AG04450 (cell line): ENCODE data around the gene TMEM79. TPM values are rescaled to one million over a fixed set of nuclear protein-coding genes. Genes with fewer than 3 reads are reported as not detected.

Experiments
- CTCF ChIA-PET: fragments of 300-600, 350-600 bp; formaldehyde crosslinking; extraction: SDS; loops from one replicate; lab custom pipeline; 2022; ENCODE audit warnings: antibody characterized with exemption, inconsistent platforms; lab: Charles Lee
- POLR2A ChIA-PET: fragments of 350-600 bp; formaldehyde crosslinking; extraction: SDS; loops from one replicate; lab custom pipeline; 2021; ENCODE audit warnings: antibody characterized with exemption, inconsistent platforms; lab: Yijun Ruan, JAX
- DNase-seq: peaks from one replicate; pipeline ENCODE4 v3.0.0-alpha.2; 2011; ENCODE audit warnings: low read depth, low spot score
- H3K27ac ChIP-seq: one replicate; pipeline ENCODE4 v1.5.1; 2012; ENCODE audit warnings: low read depth, low read length, control low read depth
- H3K27me3 ChIP-seq: one replicate; pipeline ENCODE4 v1.6.0; 2012; ENCODE audit warnings: low read length; ENCODE audit not compliant: control insufficient read depth, insufficient read depth
- H3K4me3 ChIP-seq: 2 replicates; pipeline ENCODE4 v1.5.1; 2011; ENCODE audit warnings: mild to moderate bottlenecking, low read depth, low read length, control low read depth
- H3K9me3 ChIP-seq: 2 replicates; pipeline ENCODE4 v1.5.1; 2012; ENCODE audit warnings: low read length; ENCODE audit not compliant: control insufficient read depth, insufficient read depth
- polyA plus RNA-seq: library from polyadenylated mRNA; depleted of rRNA; stranded (reverse); fragments of >200 nt; gene quantifications from 2 replicates; pipeline ENCODE4 v1.2.3, GENCODE V29; 2011
- TF ChIP-seq, protein P1 (sequence below): IDR thresholded peaks from 2 replicates; pipeline ENCODE4 v1.5.1; 2011; ENCODE audit warnings: low read depth, low read length, control low read depth, inconsistent platforms

Gene TMEM79
- polyA plus RNA-seq, 1 experiment: 1.6 TPM

- DNase-seq: no peak
- Histone ChIP-seq H3K9me3 (no peaks in the 10 kb centered on the region; the same call in 1 of the 2 replicates), H3K27ac (no peak within 1 kb of the TSS), H3K27me3 (no peaks in the 10 kb centered on the region), H3K4me3 (no peak within 1 kb of the TSS)
- POLR2A ChIA-PET: no interaction called here
- TF ChIP-seq, protein P1, sequence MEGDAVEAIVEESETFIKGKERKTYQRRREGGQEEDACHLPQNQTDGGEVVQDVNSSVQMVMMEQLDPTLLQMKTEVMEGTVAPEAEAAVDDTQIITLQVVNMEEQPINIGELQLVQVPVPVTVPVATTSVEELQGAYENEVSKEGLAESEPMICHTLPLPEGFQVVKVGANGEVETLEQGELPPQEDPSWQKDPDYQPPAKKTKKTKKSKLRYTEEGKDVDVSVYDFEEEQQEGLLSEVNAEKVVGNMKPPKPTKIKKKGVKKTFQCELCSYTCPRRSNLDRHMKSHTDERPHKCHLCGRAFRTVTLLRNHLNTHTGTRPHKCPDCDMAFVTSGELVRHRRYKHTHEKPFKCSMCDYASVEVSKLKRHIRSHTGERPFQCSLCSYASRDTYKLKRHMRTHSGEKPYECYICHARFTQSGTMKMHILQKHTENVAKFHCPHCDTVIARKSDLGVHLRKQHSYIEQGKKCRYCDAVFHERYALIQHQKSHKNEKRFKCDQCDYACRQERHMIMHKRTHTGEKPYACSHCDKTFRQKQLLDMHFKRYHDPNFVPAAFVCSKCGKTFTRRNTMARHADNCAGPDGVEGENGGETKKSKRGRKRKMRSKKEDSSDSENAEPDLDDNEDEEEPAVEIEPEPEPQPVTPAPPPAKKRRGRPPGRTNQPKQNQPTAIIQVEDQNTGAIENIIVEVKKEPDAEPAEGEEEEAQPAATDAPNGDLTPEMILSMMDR: no peak
- CTCF ChIA-PET: interaction anchor here (1.0 kb wide), 1 partner anchor 17 kb away, joined by 3 read pairs; no protein-coding TSS in a partner anchor
These were observed 42.2 kb upstream of the TMEM79 start, which contains the start of gene BGLAP for GRCh38 chr1:156241926-156242325. Gene BGLAP (plus strand): TSS chr1:156242184. CDS start chr1:156242232, 48 bp downstream.

DNA sequence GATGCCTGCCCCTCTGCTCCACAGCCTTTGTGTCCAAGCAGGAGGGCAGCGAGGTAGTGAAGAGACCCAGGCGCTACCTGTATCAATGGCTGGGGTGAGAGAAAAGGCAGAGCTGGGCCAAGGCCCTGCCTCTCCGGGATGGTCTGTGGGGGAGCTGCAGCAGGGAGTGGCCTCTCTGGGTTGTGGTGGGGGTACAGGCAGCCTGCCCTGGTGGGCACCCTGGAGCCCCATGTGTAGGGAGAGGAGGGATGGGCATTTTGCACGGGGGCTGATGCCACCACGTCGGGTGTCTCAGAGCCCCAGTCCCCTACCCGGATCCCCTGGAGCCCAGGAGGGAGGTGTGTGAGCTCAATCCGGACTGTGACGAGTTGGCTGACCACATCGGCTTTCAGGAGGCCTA is 41.4 kb upstream of the TMEM79 start:
- ChIA-PET CTCF (interaction anchor here (1.0 kb wide), 1 partner anchor 18 kb away, joined by 3 read pairs; no protein-coding TSS in a partner anchor), POLR2A (no interaction called here)
- DNase-seq: no peak
- Histone ChIP-seq H3K4me3 (no peak overlapping the region), H3K9me3 (no peaks in the 10 kb centered on the region; the same call in 1 of the 2 replicates), H3K27ac (no peak overlapping the region), H3K27me3 (no peaks in the 10 kb centered on the region)
- TF ChIP-seq, protein P1: no peak

DNA sequence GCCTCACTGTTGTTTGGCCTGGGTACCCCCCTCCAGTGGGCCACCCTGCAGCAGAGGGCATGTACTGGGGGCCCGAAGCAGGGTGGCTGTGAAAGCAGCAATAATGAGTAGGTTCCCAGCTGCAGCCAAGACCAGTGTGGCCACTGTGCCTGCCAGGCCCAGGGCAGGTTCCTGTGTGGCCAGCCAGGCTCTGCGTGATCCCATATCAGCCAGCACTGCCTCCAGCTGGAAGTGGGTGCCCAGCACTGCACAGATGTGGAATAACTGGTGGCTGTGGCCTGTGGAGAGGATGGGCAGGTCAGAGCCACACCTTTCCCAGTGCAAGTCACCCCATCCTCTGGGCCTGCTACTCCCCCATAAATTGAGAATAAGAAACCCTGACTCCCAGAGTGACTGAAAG is 40.0 kb upstream of the TMEM79 start:
- no peak for DNase-seq
- no peaks in the 10 kb centered on the region; the same call in 1 of the 2 replicates for H3K9me3 ChIP-seq
- ChIA-PET POLR2A (interaction anchor here (0.6 to 1.1 kb wide), 2 partner anchors 11 to 19 kb away, joined by 5 to 6 read pairs; no protein-coding TSS in a partner anchor), CTCF (interaction anchor here (0.6 kb wide), 1 partner anchor 141 kb away, joined by 3 read pairs; no protein-coding TSS in a partner anchor)
- TF ChIP-seq, protein P1: no peak
- H3K27me3 ChIP-seq: no peaks in the 10 kb centered on the region
- no peak overlapping the region for H3K4me3 ChIP-seq
- no peak overlapping the region for H3K27ac ChIP-seq

GRCh38 chr1:156244712-156245111 is 39.4 kb upstream of the TMEM79 start:
- Histone ChIP-seq H3K4me3 (no peak overlapping the region), H3K27ac (no peak overlapping the region), H3K9me3 (no peaks in the 10 kb centered on the region; the same call in 1 of the 2 replicates), H3K27me3 (no peaks in the 10 kb centered on the region)
- ChIA-PET POLR2A (interaction anchor here (0.6 to 1.2 kb wide), 3 partner anchors 11 to 131 kb away, joined by 3 to 6 read pairs (median 5); no protein-coding TSS in a partner anchor), CTCF (no interaction called here)
- TF ChIP-seq, protein P1: no peak
- DNase-seq: no peak
